GM19035 (cell line): ENCODE data around the gene REEP5.
"Not testable (repeated sequence)": the region's sequence is repeated elsewhere in the genome, so short reads cannot be mapped to it uniquely, and the experiment has no call there.

Experiments
- ATAC-seq: cut with Tn5 transposase; IDR thresholded peaks from one replicate; pipeline ENCODE4 v1.9.1; 2021; ENCODE audit not compliant: unreplicated experiment

REEP5 gene

DNA sequence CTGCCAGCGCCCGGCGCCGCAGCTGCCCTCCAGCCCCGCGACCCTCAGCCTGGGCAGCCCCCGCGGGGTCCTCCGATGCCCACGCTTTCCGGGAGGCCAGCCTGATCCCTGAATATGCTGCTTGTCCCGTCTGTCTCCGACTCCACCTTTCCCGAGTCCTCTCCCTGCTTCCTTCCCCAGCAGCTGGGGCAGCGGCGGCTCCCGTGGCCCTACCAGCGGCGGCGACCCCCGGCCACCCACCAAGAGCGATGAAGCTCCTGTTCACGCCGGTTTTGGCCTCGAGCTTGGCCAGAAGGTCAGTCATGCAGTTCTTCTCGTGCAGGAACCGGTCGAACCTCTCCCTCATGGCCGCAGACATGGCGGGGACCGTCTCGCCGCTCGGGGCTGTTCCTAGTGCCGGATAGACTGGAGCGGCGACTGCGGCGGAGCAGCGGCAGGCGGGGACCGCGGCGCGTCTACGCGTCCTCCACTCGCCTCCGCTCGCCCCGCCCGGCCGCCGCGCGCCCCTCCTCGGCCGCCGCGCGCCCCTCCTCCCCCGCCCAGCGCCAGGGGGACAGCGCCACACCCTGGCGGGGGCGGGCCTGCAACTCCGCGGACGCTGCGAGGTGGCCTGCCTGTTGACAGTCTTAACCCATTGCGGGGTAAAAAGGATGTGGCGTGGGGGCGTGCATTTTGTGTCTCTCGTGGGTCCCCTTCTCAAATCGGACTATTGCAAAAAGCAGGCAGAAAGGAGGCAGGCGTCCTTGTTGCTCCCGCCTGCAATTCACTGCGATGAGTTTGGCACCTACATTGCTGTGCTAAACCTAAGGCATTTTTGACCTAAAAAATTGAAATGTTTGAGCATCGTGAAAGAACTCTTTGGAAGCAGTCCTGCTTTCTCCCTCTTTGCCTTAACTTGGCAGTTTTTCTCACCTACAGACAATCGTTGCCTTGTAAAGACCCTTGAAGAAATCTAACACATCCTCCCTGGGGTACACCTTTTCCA is at the start of gene REEP5:
REEP5 (minus strand) TSS at position 395 of the 985 bp plus-strand sequence; CDS start at position 358, 37 bp downstream.
- ATAC-seq, result peak; percentile 69

DNA sequence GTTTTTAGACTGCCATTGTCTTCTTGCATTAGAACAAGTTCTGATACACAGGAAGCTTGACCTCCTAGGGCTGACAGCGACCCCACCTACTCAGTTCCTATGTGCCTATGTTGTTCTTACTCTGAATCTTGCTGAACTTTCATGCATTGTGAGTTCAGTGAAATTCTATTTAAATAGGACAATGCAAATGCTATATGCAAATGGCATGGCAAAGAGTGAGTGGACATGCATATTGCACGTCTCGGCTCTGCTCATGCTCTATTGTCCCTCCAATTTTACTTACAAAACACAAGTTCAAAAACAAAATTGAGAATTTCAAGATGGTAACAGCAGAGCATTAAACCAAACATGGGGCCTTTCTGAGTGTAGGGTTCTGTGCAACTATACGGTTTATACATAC is 49.2 kb upstream of the REEP5 start:
- ATAC-seq, result no peak

DNA sequence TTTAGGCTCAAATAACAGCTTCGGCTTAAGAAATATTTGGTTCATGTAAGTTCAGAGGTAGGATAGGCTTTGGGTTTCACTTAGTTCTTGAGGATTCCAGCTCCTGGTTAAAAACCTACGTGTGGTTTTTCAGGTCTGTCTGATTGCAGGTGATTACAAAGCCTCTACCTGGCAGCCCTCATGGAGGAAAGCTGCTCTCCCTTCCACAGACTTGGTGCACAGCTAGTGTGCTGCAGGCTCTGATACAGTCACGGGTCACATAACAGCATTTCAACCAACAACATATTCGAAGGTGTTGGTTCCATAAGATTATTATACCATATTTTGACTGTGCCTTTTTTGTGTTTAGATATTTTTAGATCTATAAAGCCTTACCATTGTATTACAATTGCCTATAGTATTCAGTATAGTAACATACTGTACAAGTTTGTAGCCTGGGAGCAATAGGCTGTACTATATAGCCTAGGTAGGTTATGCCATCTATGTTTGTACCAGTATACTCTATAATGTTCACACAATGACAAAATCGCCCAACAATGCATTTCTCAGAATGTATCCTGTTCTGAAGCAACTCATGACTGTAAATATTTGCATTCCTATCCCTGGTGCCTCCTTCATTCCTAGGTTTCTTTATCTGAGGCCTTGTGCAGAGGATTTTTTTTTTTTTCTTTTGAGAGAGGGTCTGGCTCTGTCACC is 46.5 kb upstream of the REEP5 start:
- ATAC-seq, result no peak

DNA sequence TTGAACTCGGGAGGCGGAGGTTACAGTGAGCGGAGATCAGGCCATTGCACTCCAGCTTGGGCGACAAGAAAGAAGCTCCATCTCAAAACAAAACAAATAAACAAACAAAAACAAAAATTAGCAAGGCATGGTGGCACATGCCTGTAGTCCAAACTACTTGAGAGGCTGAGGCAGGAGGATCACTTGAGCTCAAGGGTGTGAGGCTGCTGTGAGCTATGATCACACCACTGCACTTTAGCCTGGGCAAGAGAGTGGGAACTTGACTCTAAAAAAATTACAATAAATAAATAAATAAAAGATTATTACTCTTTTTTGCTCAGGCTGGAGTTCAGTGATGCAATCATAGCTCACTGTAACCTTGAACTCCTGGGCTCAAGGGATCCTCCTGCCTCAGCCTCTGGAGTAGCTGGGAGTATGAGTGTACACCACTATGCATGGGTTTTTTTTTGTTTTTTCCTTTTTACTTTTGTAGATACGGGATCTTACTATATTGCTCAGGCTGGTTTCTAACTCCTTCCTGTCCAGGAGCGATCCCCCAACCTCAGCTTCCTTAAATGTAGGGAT is 45.6 kb upstream of the REEP5 start:
- ATAC-seq, result no peak

- ATAC-seq, result no peak
Observed at GRCh38 chr5:112965733-112966306, 43.8 kb upstream of the REEP5 start.

DNA sequence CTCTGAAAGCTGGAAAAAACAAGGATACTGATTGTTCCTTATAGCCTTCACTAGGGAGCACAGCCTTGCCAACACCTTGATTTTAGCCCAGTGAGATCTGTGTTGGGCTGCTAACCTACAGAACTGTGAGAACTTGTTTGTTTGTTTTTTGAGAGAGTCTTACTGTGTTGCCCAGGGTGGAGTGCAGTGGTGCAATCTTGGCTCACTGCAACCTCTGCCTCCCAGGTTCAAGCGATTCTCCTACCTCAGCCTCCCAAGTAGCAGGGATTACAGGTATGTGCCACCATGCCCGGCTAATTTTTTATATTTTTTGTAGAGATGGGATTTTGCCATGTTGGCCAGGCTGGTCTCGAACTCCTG is 41.3 kb upstream of the REEP5 start:
- not testable (repeated sequence) for ATAC-seq

DNA sequence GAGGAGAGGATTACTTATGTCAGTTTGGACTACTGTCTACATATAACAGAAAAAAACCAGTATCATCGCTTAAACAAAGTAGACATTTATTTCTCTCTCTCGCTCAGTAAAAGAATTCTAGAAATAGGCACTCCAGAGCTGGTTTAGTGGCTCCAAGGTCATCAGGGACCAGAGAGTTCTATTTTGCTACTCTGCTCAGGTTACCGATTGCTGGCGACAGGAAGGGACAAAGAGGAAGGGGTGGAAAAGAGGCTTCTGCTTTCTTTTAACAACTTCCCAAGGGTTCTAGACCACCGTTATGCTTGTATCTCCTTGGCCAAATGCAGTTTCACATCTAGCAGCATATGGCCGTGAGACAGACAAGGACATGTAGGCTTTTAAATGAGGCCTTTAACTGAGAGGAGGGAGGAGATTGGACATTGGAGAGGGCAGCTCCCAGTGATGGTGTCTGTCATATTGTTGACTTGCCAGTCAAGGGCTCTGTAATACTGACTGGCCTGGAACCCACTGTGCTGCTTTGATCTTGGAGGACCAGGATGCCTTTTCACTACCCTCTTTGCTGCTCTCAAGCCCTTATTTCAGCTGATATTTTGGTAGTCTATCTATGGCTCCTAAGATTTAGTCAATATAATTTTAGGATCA is 39.0 kb upstream of the REEP5 start:
- no peak for ATAC-seq

DNA sequence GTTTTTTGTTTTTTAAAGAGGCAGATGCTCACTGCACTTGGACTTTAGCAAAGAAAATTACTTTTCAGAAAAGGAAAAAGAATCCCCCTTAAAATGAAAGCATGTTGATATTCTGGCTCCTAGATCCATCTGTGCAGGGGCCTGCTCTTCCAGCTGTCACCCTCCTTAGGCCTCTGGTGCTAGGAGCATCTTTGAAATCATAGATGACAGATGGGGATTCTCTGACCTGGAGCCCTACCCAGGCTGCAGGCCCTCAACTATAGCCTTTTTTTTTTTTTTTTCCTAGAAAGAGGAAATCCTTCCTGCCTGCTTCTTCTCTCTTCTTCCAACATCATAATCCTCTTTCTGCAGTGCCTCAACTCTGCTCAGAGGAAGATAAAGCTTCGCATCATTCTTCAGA is 38.3 kb upstream of the REEP5 start:
- no peak for ATAC-seq

DNA sequence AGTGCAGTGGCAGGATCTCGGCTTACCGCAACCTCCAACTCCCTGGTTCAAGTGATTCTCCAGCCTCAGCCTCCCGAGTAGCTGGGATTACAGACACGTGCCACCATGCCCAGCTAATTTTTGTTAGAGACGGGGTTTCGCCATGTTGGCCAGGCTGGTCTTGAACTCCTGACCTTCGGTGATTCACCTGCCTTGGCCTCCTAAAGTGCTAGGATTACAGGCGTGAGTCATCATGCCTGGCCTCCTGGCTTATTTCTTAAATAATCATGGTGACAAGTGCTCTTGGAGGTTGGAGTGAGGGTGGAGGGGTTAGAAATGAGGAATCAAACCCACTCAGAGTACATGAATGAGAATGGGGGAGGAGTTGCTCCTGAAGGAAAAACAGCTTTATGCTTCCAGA is 37.8 kb upstream of the REEP5 start:
- not testable (repeated sequence) for ATAC-seq

GRCh38 chr5:112958093-112959088 is 36.4 kb upstream of the REEP5 start:
- peak; percentile 88 for ATAC-seq

DNA sequence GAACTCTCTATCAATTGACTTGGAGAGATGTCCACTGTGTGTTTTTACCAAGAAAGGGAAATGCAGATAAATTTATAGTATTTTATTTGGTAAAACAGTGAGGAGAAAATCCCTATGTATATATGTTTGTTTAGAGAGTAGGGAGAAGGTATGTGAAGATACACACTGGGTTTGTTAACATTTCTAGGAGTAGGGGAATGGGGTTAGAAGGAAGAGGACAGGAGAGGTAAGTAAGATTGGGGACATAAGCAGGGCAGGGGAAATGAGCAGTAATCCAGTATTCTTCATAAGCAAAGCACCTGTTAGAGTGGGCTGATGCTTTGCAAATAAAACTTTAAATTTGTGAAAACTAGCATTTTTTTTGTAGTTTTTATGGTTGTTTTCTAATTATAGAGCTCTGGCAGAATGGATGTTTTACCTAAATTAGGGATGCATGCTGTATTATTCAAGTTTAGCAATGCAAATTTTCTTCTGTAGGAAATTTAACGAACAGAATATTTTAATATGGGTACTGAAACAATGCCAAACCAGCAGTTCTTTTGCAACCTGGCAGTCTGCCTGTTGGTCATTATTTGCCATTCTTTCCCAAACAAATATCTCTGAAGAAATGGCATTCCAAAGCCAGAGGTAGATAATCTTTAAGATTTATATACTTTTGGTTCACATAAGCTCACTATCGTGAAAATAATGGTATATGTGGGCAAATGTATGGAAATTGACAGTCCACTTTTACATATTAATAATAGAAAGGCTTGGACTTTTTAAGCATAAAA is 35.2 kb upstream of the REEP5 start:
- no peak for ATAC-seq

- no peak for ATAC-seq
Observed at GRCh38 chr5:112956606-112957005, 34.6 kb upstream of the REEP5 start.

GRCh38 chr5:112951124-112951702 is 29.2 kb upstream of the REEP5 start:
- ATAC-seq, result peak; percentile 94

GRCh38 chr5:112948458-112948857 is 26.4 kb upstream of the REEP5 start:
- no peak for ATAC-seq

DNA sequence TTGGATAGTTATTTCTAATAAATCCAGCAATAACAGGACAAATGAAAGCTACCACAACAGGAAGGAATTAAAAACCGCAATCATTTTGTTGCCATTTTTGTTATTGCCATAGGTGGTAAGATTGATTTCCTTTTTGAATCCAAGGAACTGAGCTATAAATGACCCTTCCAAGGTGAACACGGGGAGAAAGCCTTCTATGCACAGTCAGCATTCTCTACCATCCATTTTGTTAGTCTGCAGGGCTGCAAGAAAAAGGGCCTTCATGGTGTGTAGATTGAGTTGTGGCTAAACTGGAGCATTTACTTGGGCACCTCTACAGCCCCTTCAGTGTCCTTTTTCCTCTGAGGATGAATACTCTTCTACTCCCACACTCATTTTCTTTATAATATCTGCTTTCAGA is 18.6 kb upstream of the REEP5 start:
- no peak for ATAC-seq

DNA sequence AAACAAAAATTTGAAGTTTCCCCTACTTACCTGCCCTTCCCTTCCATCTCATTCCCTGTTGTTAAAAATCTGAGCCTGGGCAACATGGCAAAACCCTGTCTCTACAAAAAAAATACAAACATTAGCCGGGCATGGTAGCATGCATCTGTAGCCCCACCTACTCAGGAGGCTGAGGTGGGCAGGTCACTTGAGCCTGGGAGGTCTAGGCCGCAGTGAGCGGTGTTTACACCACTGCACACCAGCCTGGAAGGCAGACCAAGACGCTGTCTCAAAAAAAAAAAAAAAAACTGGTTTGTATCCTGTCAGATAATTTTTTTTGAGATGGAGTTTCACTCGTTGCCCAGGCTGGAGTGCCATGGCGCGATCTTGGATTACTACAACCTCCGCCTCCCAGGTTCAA is 16.3 kb upstream of the REEP5 start:
- no peak for ATAC-seq

DNA sequence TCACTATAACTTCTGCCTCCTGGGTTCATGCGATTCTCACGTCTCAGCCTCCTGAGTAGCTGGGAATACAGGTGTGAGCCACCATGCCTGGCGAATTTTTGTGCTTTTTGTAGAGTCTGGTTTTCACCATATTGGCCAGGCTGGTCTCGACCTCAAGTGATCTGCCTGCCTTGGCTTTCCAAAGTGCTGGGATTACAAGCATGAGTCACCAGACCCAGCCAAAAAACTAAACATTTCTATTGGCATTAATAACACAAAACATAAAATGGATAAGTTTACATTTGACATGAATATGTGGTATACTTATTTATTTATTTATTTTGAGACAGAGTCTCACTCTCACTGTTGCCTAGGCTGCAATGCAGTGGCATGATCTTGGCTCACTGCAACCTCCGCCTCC is 13.6 kb upstream of the REEP5 start:
- ATAC-seq, result no peak

GRCh38 chr5:112934366-112934663 is 12.3 kb upstream of the REEP5 start:
- no peak for ATAC-seq
